MCF 10A (cell line): ENCODE measurements around the gene NT5DC3. TPM values are rescaled to one million over a fixed set of nuclear protein-coding genes. Genes with fewer than 3 reads are reported as not detected.
A peak's percentile ranks its signal among the peaks of the same experiment; 100 is the strongest.

Source experiments
- BruUV-seq: library from RNA; stranded (reverse); fragments of 400-500 nt; replicated peaks from 2 replicates; lab custom pipeline; 2021; lab: Mats Ljungman, UMichigan
- CTCF ChIA-PET: fragments of 300-600 bp; sonication (Branson Sonifier 250); formaldehyde crosslinking; extraction: SDS; loops from one replicate; lab custom pipeline; 2021; ENCODE audit warnings: antibody characterized with exemption, inconsistent platforms; lab: Yijun Ruan, JAX
- POLR2A ChIA-PET: fragments of 300-600, 350-650 bp; sonication (Branson Sonifier 250); formaldehyde crosslinking; extraction: SDS; loops from one replicate; lab custom pipeline; 2020; ENCODE audit warnings: antibody characterized with exemption, inconsistent platforms; lab: Yijun Ruan, JAX
- DNase-seq: peaks from one replicate; pipeline ENCODE4 v3.0.0-alpha.2; 2018; ENCODE audit not compliant: unreplicated experiment
- H3K27ac Mint-ChIP-seq: one replicate; pipeline ENCODE4 v1.8.0; 2022; ENCODE audit warnings: mild to moderate bottlenecking, low read depth, mixed read lengths; ENCODE audit not compliant: unreplicated experiment
- H3K27me3 Mint-ChIP-seq: one replicate; pipeline ENCODE4 v1.8.0; 2022; ENCODE audit warnings: mixed read lengths; ENCODE audit not compliant: insufficient read depth, unreplicated experiment
- H3K36me3 Mint-ChIP-seq: one replicate; pipeline ENCODE4 v1.8.0; 2022; ENCODE audit warnings: mild to moderate bottlenecking, moderate library complexity, mixed read lengths; ENCODE audit not compliant: insufficient read depth, unreplicated experiment
- H3K4me1 Mint-ChIP-seq: one replicate; pipeline ENCODE4 v1.8.0; 2022; ENCODE audit warnings: mixed read lengths; ENCODE audit not compliant: insufficient read depth, unreplicated experiment
- H3K4me3 Mint-ChIP-seq: one replicate; pipeline ENCODE4 v1.8.0; 2022; ENCODE audit warnings: mild to moderate bottlenecking, moderate library complexity, mixed read lengths; ENCODE audit not compliant: unreplicated experiment
- H3K9me3 Mint-ChIP-seq: one replicate; pipeline ENCODE4 v1.8.0; 2022; ENCODE audit warnings: mixed read lengths; ENCODE audit not compliant: unreplicated experiment
- CTCF ChIP-seq: fragments of 200-600 bp; IDR thresholded peaks from one replicate; pipeline ENCODE4 v1.8.0; 2022; ENCODE audit warnings: antibody characterized with exemption, mild to moderate bottlenecking; ENCODE audit not compliant: unreplicated experiment
- intact Hi-C: fragments of 100-400 bp; cut with micrococcal nuclease; formaldehyde crosslinking; loops from 2 replicates; pipeline ENCODE4 v1.14.1; 2022
- total RNA-seq: library from RNA; stranded (reverse); gene quantifications from 2 replicates; pipeline ENCODE4 v1.2.3, GENCODE V29; 2022

Gene NT5DC3
- total RNA-seq, 1 experiment from 2014 or later: 15.1 TPM

GRCh38 chr12:103805655-103806360 is 35.2 kb downstream of the NT5DC3 start:
- ChIA-PET POLR2A (interaction anchor here (0.5 to 3.1 kb wide), 6 partner anchors 22 to 199 kb away, joined by 3 to 13 read pairs (median 3); partner anchors contain the start of genes HSP90B1 and NT5DC3), CTCF (interaction anchor here (0.7 to 0.9 kb wide), 2 partner anchors 35 to 231 kb away, joined by 3 to 4 read pairs; no protein-coding TSS in a partner anchor)
- no peak for TF ChIP-seq CTCF
- Mint-ChIP-seq H3K27ac (peak overlapping the region; percentile 84), H3K27me3 (no peaks in the 10 kb centered on the region), H3K4me3 (no peak overlapping the region), H3K36me3 (peaks cover 10% of the 10 kb centered on the region), H3K4me1 (peaks cover 43% of the 10 kb centered on the region), H3K9me3 (no peaks in the 10 kb centered on the region)
- intact Hi-C loops: loop anchor here (1.0 to 2.0 kb wide), 2 partner anchors 35 to 53 kb away; partner anchors contain the start of gene NT5DC3
- BruUV-seq: no TSS peak
- DNase-seq: no peak

GRCh38 chr12:103803847-103804246 is 37.2 kb downstream of the NT5DC3 start:
- BruUV-seq: no TSS peak
- Mint-ChIP-seq H3K36me3 (peaks cover 14% of the 10 kb centered on the region), H3K4me3 (no peak overlapping the region), H3K9me3 (no peaks in the 10 kb centered on the region), H3K27me3 (no peaks in the 10 kb centered on the region), H3K27ac (peak overlapping the region; percentile 55), H3K4me1 (peaks cover 60% of the 10 kb centered on the region)
- DNase-seq: no peak
- no peak for TF ChIP-seq CTCF
- POLR2A ChIA-PET: interaction anchor here (0.6 to 3.1 kb wide), 2 partner anchors 37 to 237 kb away, joined by 3 to 13 read pairs; partner anchors contain the start of gene NT5DC3
- CTCF ChIA-PET: interaction anchor here (0.7 kb wide), 1 partner anchor 13 kb away, joined by 3 read pairs; no protein-coding TSS in a partner anchor
- intact Hi-C loops: loop anchor here (2.0 kb wide), 1 partner anchor 55 kb away; no protein-coding TSS in a partner anchor

- no peak for DNase-seq
- Mint-ChIP-seq H3K27me3 (no peaks in the 10 kb centered on the region), H3K4me1 (peaks cover 60% of the 10 kb centered on the region), H3K4me3 (no peak overlapping the region), H3K9me3 (no peaks in the 10 kb centered on the region), H3K36me3 (peaks cover 21% of the 10 kb centered on the region), H3K27ac (no peak overlapping the region)
- intact Hi-C loops: no loop called here
- no peak for TF ChIP-seq CTCF
- ChIA-PET POLR2A (interaction anchor here (1.2 kb wide), 1 partner anchor 127 kb away, joined by 4 read pairs; the partner anchor contains the start of gene HSP90B1), CTCF (interaction anchor here (1.0 to 2.1 kb wide), 2 partner anchors 31 to 68 kb away, joined by 3 to 4 read pairs; no protein-coding TSS in a partner anchor)
- BruUV-seq: no TSS peak
These were observed 38.5 kb downstream of the NT5DC3 start for GRCh38 chr12:103802586-103802886.
